Liver (tissue), 9 donors: ENCODE results near the gene EP400. TPM values are rescaled to one million over a fixed set of nuclear protein-coding genes. Genes with fewer than 3 reads are reported as not detected.

Experiments
- DNase-seq: peaks from one replicate; pipeline ENCODE4 v3.0.0-alpha.2; 2017; ENCODE audit warnings: low spot score
- H3K27ac ChIP-seq, 2 donors: one replicate each; pipeline ENCODE4 v1.7.0; 2013; ENCODE audit warnings: inconsistent platforms in 2 of 2, low read length in 2 of 2, control low read depth in 1 of 2, low read depth in 1 of 2, mild to moderate bottlenecking in 1 of 2
- H3K27me3 ChIP-seq, 4 donors: one replicate each; pipeline versions ENCODE4 v1.6.1 to v1.7.0; 2013; ENCODE audit warnings: low read length in 3 of 4, inconsistent platforms in 1 of 4, mild to moderate bottlenecking in 1 of 4, moderate library complexity in 1 of 4; ENCODE audit not compliant: control insufficient read depth in 4 of 4, insufficient read depth in 4 of 4
- H3K36me3 ChIP-seq, 4 donors: one replicate each; pipeline versions ENCODE4 v1.6.1 to v1.7.0; 2013; ENCODE audit warnings: low read length in 3 of 4, mild to moderate bottlenecking in 3 of 4, low read depth in 1 of 4, moderate library complexity in 1 of 4; ENCODE audit not compliant: control insufficient read depth in 4 of 4, insufficient read depth in 3 of 4
- H3K4me1 ChIP-seq, 4 donors: one replicate each; pipeline versions ENCODE4 v1.6.1 to v1.7.0; 2013; ENCODE audit warnings: low read length in 3 of 4, mild to moderate bottlenecking in 3 of 4, moderate library complexity in 1 of 4; ENCODE audit not compliant: control insufficient read depth in 4 of 4, insufficient read depth in 4 of 4
- H3K4me3 ChIP-seq, 3 donors: one replicate each; pipeline versions ENCODE4 v1.6.1 to v1.7.0; 2013; ENCODE audit warnings: low read length in 3 of 3, control low read depth in 1 of 3, low read depth in 1 of 3, mild to moderate bottlenecking in 1 of 3
- H3K9ac ChIP-seq, 2 donors: one replicate each; pipeline ENCODE4 v1.7.0; 2013; ENCODE audit warnings: low read length in 2 of 2, mild to moderate bottlenecking in 2 of 2, moderate library complexity in 2 of 2, control low read depth in 1 of 2, low read depth in 1 of 2
- H3K9me3 ChIP-seq, 4 donors: one replicate each; pipeline versions ENCODE4 v1.6.1 to v1.7.0; 2013; ENCODE audit warnings: low read length in 3 of 4; ENCODE audit not compliant: control insufficient read depth in 4 of 4
- CTCF ChIP-seq: fragments of 150-350 bp; IDR thresholded peaks from 2 replicates; pipeline ENCODE4 v1.5.1; 2017; ENCODE audit warnings: improper control_type of control experiment, low read depth, low read length; ENCODE audit not compliant: missing input control
- EGR1 ChIP-seq, 2 donors: IDR thresholded peaks; 2 replicates each; pipeline ENCODE4 v1.6.1; 2016 to 2018; ENCODE audit warnings: antibody characterized with exemption in 2 of 2, low read depth in 2 of 2
- FOXA2 ChIP-seq: IDR thresholded peaks from 2 replicates; pipeline ENCODE4 v1.6.1; 2016; ENCODE audit warnings: antibody characterized with exemption
- GABPA ChIP-seq, 2 donors: IDR thresholded peaks in 1 of 2; conservative IDR thresholded peaks in 1 of 2; 2 replicates each; pipeline ENCODE4 v1.6.1; 2016; ENCODE audit warnings: antibody characterized with exemption in 2 of 2, mild to moderate bottlenecking in 1 of 2, moderate library complexity in 1 of 2
- HNF4A ChIP-seq, 2 donors: conservative IDR thresholded peaks; 2 replicates each; pipeline ENCODE4 v1.6.1; 2016; ENCODE audit warnings: antibody characterized with exemption in 2 of 2, mild to moderate bottlenecking in 2 of 2
- HNF4G ChIP-seq: IDR thresholded peaks from 2 replicates; pipeline ENCODE4 v1.6.1; 2016; ENCODE audit warnings: antibody characterized with exemption
- JUND ChIP-seq, 2 donors: IDR thresholded peaks; 2 replicates each; pipeline ENCODE4 v1.6.1; 2016; ENCODE audit warnings: antibody characterized with exemption in 2 of 2
- MAX ChIP-seq: IDR thresholded peaks from 2 replicates; pipeline ENCODE4 v1.6.1; 2016; ENCODE audit warnings: antibody characterized with exemption
- NR2F2 ChIP-seq: IDR thresholded peaks from 2 replicates; pipeline ENCODE4 v1.6.1; 2016; ENCODE audit warnings: antibody characterized with exemption
- RXRA ChIP-seq, 2 donors: IDR thresholded peaks; 2 replicates each; pipeline ENCODE4 v1.6.1; 2017 to 2018; ENCODE audit warnings: antibody characterized with exemption in 2 of 2, mild to moderate bottlenecking in 1 of 2
- SP1 ChIP-seq: IDR thresholded peaks from 2 replicates; pipeline ENCODE4 v1.6.1; 2018; ENCODE audit warnings: antibody characterized with exemption, mild to moderate bottlenecking
- TAF1 ChIP-seq: conservative IDR thresholded peaks from 2 replicates; pipeline ENCODE4 v1.6.1; 2016; ENCODE audit warnings: antibody characterized with exemption, mild to moderate bottlenecking
- YY1 ChIP-seq: IDR thresholded peaks from 2 replicates; pipeline ENCODE4 v1.6.1; 2016; ENCODE audit warnings: antibody characterized with exemption, mild to moderate bottlenecking
- ZBTB33 ChIP-seq: IDR thresholded peaks from 2 replicates; pipeline ENCODE4 v1.6.1; 2016; ENCODE audit warnings: antibody characterized with exemption
- WGBS: extraction: QIAGEN DNeasy Blood & Tissue Kit; methylation state at CpG from one replicate; pipeline ENCODE4 v1.1.7; 2013; 5-methylcytosine and 5-hydroxymethylcytosine counted together
- polyA plus RNA-seq, 2 donors: library from polyadenylated mRNA; stranded (reverse) in 1 of 2; unstranded in 1 of 2; fragments of 200-250 nt in 1 of 2; fragments of >200 nt in 1 of 2; fragmentation: Nextera tagmentation in 1 of 2; extraction: Ambion mirVana in 1 of 2; gene quantifications; one replicate each; pipeline versions ENCODE4 v1.2.1 to v1.2.3, GENCODE V29; 2013 to 2015
- total RNA-seq, 2 donors: library from RNA; depleted of rRNA; stranded (reverse); fragments of >200 nt; gene quantifications; one replicate each; pipeline ENCODE4 v1.2.3, GENCODE V29; 2014
- TF ChIP-seq, protein P1 (sequence below): IDR thresholded peaks from 2 replicates; pipeline ENCODE4 v1.6.1; 2016; ENCODE audit warnings: antibody characterized with exemption
- TF ChIP-seq, protein P2 (sequence below): IDR thresholded peaks from 2 replicates; pipeline ENCODE4 v1.6.1; 2016; ENCODE audit warnings: antibody characterized with exemption, mild to moderate bottlenecking
- donor health status: healthy.
- donor health status: healthy.
- donor health status: healthy.
- donor health status: healthy.
- donor health status: healthy.

Gene EP400
- total and polyA plus RNA-seq, 4 donors, result 4.7 to 12.4 (median 7.1) TPM

DNA sequence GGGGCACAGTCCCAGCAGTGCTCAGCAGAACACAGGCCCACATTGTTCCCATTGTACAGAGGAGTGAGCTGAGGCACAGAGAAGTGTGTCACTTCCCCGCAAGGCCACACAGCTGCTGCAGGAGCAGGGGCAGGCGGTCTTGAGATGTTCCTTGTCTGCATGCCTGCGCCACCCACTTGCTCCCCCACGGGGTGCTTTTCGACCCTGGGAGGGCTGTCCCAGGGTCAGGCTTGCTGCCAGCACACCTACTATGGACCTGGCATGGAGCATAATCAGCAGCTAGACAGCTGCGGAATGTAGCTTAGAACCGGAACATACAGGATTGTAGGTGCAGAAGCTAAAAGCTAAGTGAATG is 7.8 kb upstream of the EP400 start:
- Histone ChIP-seq H3K27ac (no peak overlapping the region), H3K36me3 (peaks cover 5 to 39% (median 15%) of the 10 kb centered on the region in 4 donors), H3K9ac (no peak overlapping the region), H3K9me3 (no peaks in the 10 kb centered on the region), H3K27me3 (no peaks in the 10 kb centered on the region), H3K4me1 (no peaks in the 10 kb centered on the region), H3K4me3 (no peak overlapping the region)
- TF ChIP-seq NR2F2 (no peak), TAF1 (no peak), HNF4G (no peak), ZBTB33 (no peak), SP1 (no peak), HNF4A (conservative IDR thresholded peaks at IDR 0.05) (no peak), FOXA2 (no peak), EGR1 (IDR thresholded peaks at IDR 0.05; ENCODE audit: low read depth in 2 of 2) (no peak), MAX (no peak), YY1 (no peak)
- no peak for DNase-seq
- 97% methylated on average over 7 of the region's 7 CpGs for WGBS

DNA sequence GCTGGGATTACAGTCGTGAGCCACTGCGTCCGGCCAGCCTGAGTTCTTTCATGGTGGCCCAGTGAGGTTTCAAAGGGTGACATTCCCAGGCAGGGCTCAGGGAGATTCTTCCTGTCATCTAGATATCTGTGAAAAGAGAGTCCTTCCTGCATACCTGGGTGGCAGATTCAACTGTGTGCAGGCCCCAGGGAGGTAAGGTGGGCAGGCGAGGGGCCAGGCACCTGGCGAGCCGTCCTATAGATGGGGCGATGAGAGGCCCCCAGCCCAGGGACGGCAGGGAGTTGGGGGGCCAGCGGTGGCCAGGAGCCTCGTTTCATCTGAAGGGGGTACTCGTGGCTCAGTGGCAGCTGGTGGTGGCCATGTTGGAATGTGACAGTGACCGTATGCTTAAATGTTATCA is 7.1 kb upstream of the EP400 start:
- Histone ChIP-seq H3K9me3 (no peaks in the 10 kb centered on the region), H3K4me3 (no peak overlapping the region), H3K9ac (no peak overlapping the region), H3K27ac (no peak overlapping the region), H3K4me1 (no peaks in the 10 kb centered on the region), H3K27me3 (no peaks in the 10 kb centered on the region), H3K36me3 (peaks cover 5 to 39% (median 15%) of the 10 kb centered on the region in 4 donors)
- TF ChIP-seq MAX, result no peak
- TF ChIP-seq, protein P1, sequence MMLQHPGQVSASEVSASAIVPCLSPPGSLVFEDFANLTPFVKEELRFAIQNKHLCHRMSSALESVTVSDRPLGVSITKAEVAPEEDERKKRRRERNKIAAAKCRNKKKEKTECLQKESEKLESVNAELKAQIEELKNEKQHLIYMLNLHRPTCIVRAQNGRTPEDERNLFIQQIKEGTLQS, result no peak
- TF ChIP-seq RXRA (IDR thresholded peaks at IDR 0.05), result no peak
- TF ChIP-seq NR2F2, result no peak
- no peak for TF ChIP-seq ZBTB33
- TF ChIP-seq, protein P2, sequence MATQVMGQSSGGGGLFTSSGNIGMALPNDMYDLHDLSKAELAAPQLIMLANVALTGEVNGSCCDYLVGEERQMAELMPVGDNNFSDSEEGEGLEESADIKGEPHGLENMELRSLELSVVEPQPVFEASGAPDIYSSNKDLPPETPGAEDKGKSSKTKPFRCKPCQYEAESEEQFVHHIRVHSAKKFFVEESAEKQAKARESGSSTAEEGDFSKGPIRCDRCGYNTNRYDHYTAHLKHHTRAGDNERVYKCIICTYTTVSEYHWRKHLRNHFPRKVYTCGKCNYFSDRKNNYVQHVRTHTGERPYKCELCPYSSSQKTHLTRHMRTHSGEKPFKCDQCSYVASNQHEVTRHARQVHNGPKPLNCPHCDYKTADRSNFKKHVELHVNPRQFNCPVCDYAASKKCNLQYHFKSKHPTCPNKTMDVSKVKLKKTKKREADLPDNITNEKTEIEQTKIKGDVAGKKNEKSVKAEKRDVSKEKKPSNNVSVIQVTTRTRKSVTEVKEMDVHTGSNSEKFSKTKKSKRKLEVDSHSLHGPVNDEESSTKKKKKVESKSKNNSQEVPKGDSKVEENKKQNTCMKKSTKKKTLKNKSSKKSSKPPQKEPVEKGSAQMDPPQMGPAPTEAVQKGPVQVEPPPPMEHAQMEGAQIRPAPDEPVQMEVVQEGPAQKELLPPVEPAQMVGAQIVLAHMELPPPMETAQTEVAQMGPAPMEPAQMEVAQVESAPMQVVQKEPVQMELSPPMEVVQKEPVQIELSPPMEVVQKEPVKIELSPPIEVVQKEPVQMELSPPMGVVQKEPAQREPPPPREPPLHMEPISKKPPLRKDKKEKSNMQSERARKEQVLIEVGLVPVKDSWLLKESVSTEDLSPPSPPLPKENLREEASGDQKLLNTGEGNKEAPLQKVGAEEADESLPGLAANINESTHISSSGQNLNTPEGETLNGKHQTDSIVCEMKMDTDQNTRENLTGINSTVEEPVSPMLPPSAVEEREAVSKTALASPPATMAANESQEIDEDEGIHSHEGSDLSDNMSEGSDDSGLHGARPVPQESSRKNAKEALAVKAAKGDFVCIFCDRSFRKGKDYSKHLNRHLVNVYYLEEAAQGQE, result no peak
- TF ChIP-seq GABPA (IDR thresholded peaks at IDR 0.05 in 1 of 2, conservative IDR thresholded peaks at IDR 0.05 in 1 of 2), result no peak
- TF ChIP-seq FOXA2, result no peak
- TF ChIP-seq CTCF, result no peak
- no peak for TF ChIP-seq HNF4A (conservative IDR thresholded peaks at IDR 0.05)
- no peak for TF ChIP-seq YY1
- TF ChIP-seq HNF4G, result no peak
- no peak for TF ChIP-seq JUND (IDR thresholded peaks at IDR 0.05)
- 97% methylated on average over 12 of the region's 12 CpGs for WGBS
- DNase-seq, result no peak
